H9 (cell line): ENCODE data around the gene DAPK1. TPM values are rescaled to one million over a fixed set of nuclear protein-coding genes. Genes with fewer than 3 reads are reported as not detected.

Experiments used
- DNase-seq: peaks from one replicate; pipeline ENCODE4 v3.0.0-alpha.2; 2017
- H2AFZ ChIP-seq: one replicate; pipeline ENCODE4 v1.6.1; 2013; ENCODE audit warnings: mild to moderate bottlenecking, low read length, control low read depth, moderate library complexity
- H2AK5ac ChIP-seq: 2 replicates; pipeline ENCODE4 v1.6.1; 2013; ENCODE audit warnings: low read length, control low read depth, mixed read lengths; ENCODE audit not compliant: insufficient read length
- H2BK120ac ChIP-seq: one replicate; pipeline ENCODE4 v1.6.1; 2013; ENCODE audit warnings: low read depth, mild to moderate bottlenecking, low read length, control low read depth, inconsistent platforms; ENCODE audit not compliant: poor library complexity, severe bottlenecking
- H2BK12ac ChIP-seq: 2 replicates; pipeline ENCODE4 v1.6.1; 2013; ENCODE audit warnings: low read length, control low read depth, mixed read lengths, low read depth; ENCODE audit not compliant: insufficient read length
- H2BK15ac ChIP-seq: 2 replicates; pipeline ENCODE4 v1.6.1; 2013; ENCODE audit warnings: low read depth, low read length, control low read depth
- H2BK20ac ChIP-seq: one replicate; pipeline ENCODE4 v1.6.1; 2013; ENCODE audit warnings: low read depth, mild to moderate bottlenecking, low read length, control low read depth, inconsistent platforms; ENCODE audit not compliant: poor library complexity, severe bottlenecking
- H2BK5ac ChIP-seq: 2 replicates; pipeline ENCODE4 v1.6.1; 2013; ENCODE audit warnings: low read length, control low read depth, mixed read lengths; ENCODE audit not compliant: insufficient read length
- H3K14ac ChIP-seq: 2 replicates; pipeline ENCODE4 v1.6.1; 2013; ENCODE audit warnings: low read length, control low read depth; ENCODE audit not compliant: insufficient read depth
- H3K18ac ChIP-seq: 2 replicates; pipeline ENCODE4 v1.6.1; 2013; ENCODE audit warnings: low read depth, mild to moderate bottlenecking, mixed read lengths, low read length, control low read depth; ENCODE audit not compliant: insufficient read length
- H3K23ac ChIP-seq: 2 replicates; pipeline ENCODE4 v1.6.1; 2013; ENCODE audit warnings: low read length, control low read depth, mixed read lengths, low read depth; ENCODE audit not compliant: insufficient read length
- H3K23me2 ChIP-seq: 2 replicates; pipeline ENCODE4 v1.6.1; 2013; ENCODE audit warnings: low read depth, mild to moderate bottlenecking, mixed read lengths, low read length, control low read depth; ENCODE audit not compliant: insufficient read length, poor library complexity, severe bottlenecking
- H3K27ac ChIP-seq: 2 replicates; pipeline ENCODE4 v1.5.1; 2013; ENCODE audit warnings: low read length, control low read depth, mixed read lengths, low read depth; ENCODE audit not compliant: insufficient read length
- H3K27me3 ChIP-seq: 2 replicates; pipeline ENCODE4 v1.6.1; 2013; ENCODE audit warnings: low read length, control low read depth, inconsistent platforms; ENCODE audit not compliant: insufficient read depth
- H3K4ac ChIP-seq: 2 replicates; pipeline ENCODE4 v1.6.1; 2013; ENCODE audit warnings: low read depth, mild to moderate bottlenecking, control low read depth, inconsistent platforms, low read length, moderate library complexity
- H3K4me1 ChIP-seq: 2 replicates; pipeline ENCODE4 v1.6.1; 2013; ENCODE audit warnings: low read length, control low read depth, inconsistent platforms; ENCODE audit not compliant: insufficient read depth
- H3K4me2 ChIP-seq: 2 replicates; pipeline ENCODE4 v1.6.1; 2013; ENCODE audit warnings: low read length, control low read depth, mixed read lengths; ENCODE audit not compliant: insufficient read length, insufficient read depth
- H3K56ac ChIP-seq: 2 replicates; pipeline ENCODE4 v1.6.1; 2013; ENCODE audit warnings: low read depth, mild to moderate bottlenecking, mixed read lengths, low read length, control low read depth; ENCODE audit not compliant: insufficient read length
- H3K79me1 ChIP-seq: 2 replicates; pipeline ENCODE4 v1.6.1; 2013; ENCODE audit warnings: low read depth, mild to moderate bottlenecking, moderate library complexity, low read length, control low read depth, inconsistent platforms; ENCODE audit not compliant: insufficient read depth, poor library complexity, severe bottlenecking
- H3K79me2 ChIP-seq: 2 replicates; pipeline ENCODE4 v1.6.1; 2013; ENCODE audit warnings: low read length, control low read depth, inconsistent platforms; ENCODE audit not compliant: insufficient read depth
- H3K9ac ChIP-seq: 2 replicates; pipeline ENCODE4 v1.6.1; 2013; ENCODE audit warnings: low read length, control low read depth, mixed read lengths; ENCODE audit not compliant: insufficient read length; ENCODE audit errors: extremely low read depth
- H3K9me3 ChIP-seq: one replicate; pipeline ENCODE4 v1.6.1; 2013; ENCODE audit warnings: low read depth, low read length, inconsistent platforms; ENCODE audit not compliant: control insufficient read depth
- H3T11ph ChIP-seq: one replicate; pipeline ENCODE4 v1.6.1; 2013; ENCODE audit warnings: mild to moderate bottlenecking, low read length, control low read depth, inconsistent platforms
- H4K20me1 ChIP-seq: one replicate; pipeline ENCODE4 v1.6.1; 2013; ENCODE audit not compliant: control insufficient read depth, insufficient read length, insufficient read depth
- H4K5ac ChIP-seq: 2 replicates; pipeline ENCODE4 v1.6.1; 2013; ENCODE audit warnings: low read depth, mild to moderate bottlenecking, mixed read lengths, low read length, control low read depth; ENCODE audit not compliant: insufficient read length
- H4K8ac ChIP-seq: replicated peaks from 2 replicates; pipeline ENCODE4 v1.6.1; 2013; ENCODE audit warnings: low read length, control low read depth, mixed read lengths, low read depth; ENCODE audit not compliant: insufficient read length
- H4K91ac ChIP-seq: 2 replicates; pipeline ENCODE4 v1.6.1; 2013; ENCODE audit warnings: low read depth, mild to moderate bottlenecking, moderate library complexity, mixed read lengths, low read length, control low read depth; ENCODE audit not compliant: insufficient read length
- H3K27ac Mint-ChIP-seq, 3 experiments: 2 replicates in 2 of 3; 3 replicates in 1 of 3; pipeline ENCODE4 v1.8.0; 2020 to 2021; ENCODE audit warnings: mixed read lengths in 3 of 3, mild to moderate bottlenecking in 1 of 3, moderate library complexity in 1 of 3
- H3K27me3 Mint-ChIP-seq: 2 replicates; pipeline ENCODE4 v1.8.0; 2021; ENCODE audit warnings: low read depth, mild to moderate bottlenecking, moderate library complexity, mixed read lengths
- H3K36me3 Mint-ChIP-seq, 3 experiments: 2 replicates in 2 of 3; 3 replicates in 1 of 3; pipeline ENCODE4 v1.8.0; 2020 to 2021; ENCODE audit warnings: low read depth in 3 of 3, mixed read lengths in 3 of 3; ENCODE audit not compliant: insufficient read depth in 1 of 3
- H3K4me1 Mint-ChIP-seq, 2 experiments: 2 replicates each; pipeline ENCODE4 v1.8.0; 2020; ENCODE audit warnings: mixed read lengths in 2 of 2
- H3K4me3 Mint-ChIP-seq, 2 experiments: 2 replicates in 1 of 2; 3 replicates in 1 of 2; pipeline ENCODE4 v1.8.0; 2020 to 2021; ENCODE audit warnings: mild to moderate bottlenecking in 2 of 2, mixed read lengths in 2 of 2, moderate library complexity in 1 of 2
- H3K9me3 Mint-ChIP-seq, 2 experiments: 2 replicates in 1 of 2; 3 replicates in 1 of 2; pipeline ENCODE4 v1.8.0; 2020; ENCODE audit warnings: mild to moderate bottlenecking in 2 of 2, mixed read lengths in 2 of 2, moderate library complexity in 1 of 2
- WGBS: extraction: QIAGEN DNeasy Blood & Tissue Kit; methylation state at CpG from one replicate; pipeline ENCODE4 v1.1.7; 2013; ENCODE audit warnings: missing lambda C conversion rate, low lambda C conversion rate, mixed read lengths; ENCODE audit not compliant: insufficient read length; ENCODE audit errors: extremely low coverage; 5-methylcytosine and 5-hydroxymethylcytosine counted together
- total RNA-seq: library from RNA; stranded (reverse); gene quantifications from 2 replicates; pipeline ENCODE4 v1.2.1, GENCODE V29; 2021
- TF ChIP-seq, protein P1 (sequence below): fragments of 200-600 bp; sonication (generic); conservative IDR thresholded peaks from 3 replicates; pipeline ENCODE4 v1.8.0; 2021; ENCODE audit warnings: antibody characterized with exemption, mild to moderate bottlenecking

DAPK1 gene
- total RNA-seq, 1 experiment from 2014 or later, result 79.4 TPM

DNA sequence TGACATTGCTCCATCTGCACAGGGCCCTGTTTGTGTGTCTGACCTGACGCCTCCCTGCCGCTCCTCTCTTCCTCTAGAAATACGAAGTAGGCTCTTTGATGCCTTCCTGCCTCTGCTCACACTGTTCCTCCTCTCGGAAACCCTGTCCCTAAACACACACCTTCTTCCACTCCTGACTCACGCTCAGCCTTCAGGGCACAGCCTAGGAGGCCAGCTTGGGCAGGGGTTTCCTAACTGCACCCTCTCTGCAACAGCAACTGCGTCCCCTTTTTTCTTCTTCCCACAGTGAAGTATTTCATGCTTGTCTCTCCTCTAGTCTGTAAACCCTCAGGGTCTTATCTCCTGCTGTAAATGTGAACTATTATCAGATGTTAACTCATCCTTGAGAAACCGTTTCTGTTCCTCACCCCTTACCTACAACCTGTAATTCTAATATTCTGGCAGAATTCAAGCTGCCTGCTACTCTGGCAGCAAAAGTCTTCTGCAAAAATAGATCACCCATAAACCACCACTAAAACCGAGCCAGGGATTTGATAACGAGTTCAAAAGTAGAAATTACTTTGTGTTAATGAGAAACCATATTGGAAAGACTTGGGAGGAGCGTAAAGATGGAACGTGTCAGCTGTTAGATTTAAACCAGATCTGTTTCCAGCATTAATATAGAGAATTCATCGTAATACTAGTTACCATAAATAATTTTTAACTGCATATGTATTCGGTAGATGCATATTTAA is 100.2 kb downstream of the DAPK1 start:
- Histone ChIP-seq H2BK120ac (no peak overlapping the region), H3K27ac (no peak overlapping the region), H3K79me2 (peaks cover 2% of the 10 kb centered on the region; the same call in 1 of the 2 replicates), H4K91ac (no peak overlapping the region), H4K20me1 (no peaks in the 10 kb centered on the region), H2BK12ac (no peak overlapping the region), H4K8ac (no peak overlapping the region), H3K9me3 (no peaks in the 10 kb centered on the region), H3K56ac (no peak overlapping the region), H3K4ac (no peak overlapping the region), H2AK5ac (no peak overlapping the region), H2AFZ (no peak overlapping the region), H3K14ac (no peak overlapping the region), H3K27me3 (no peaks in the 10 kb centered on the region), H3T11ph (no peak overlapping the region), H3K9ac (no peak overlapping the region), H3K4me1 (peaks cover 8% of the 10 kb centered on the region; the same call in 1 of the 2 replicates), H2BK20ac (no peak overlapping the region), H4K5ac (no peak overlapping the region), H3K79me1 (peaks cover 3% of the 10 kb centered on the region), H3K4me2 (no peak overlapping the region), H2BK15ac (no peak overlapping the region), H2BK5ac (no peak overlapping the region), H3K23me2 (no peaks in the 10 kb centered on the region), H3K23ac (no peak overlapping the region), H3K18ac (no peak overlapping the region)
- peak overlapping the region; percentile 62 to 88 (median 72); a peak in 5 of 7 replicates for H3K27ac Mint-ChIP-seq
- H3K4me1 Mint-ChIP-seq, result peaks cover 46 to 62% of the 10 kb centered on the region in 2 experiments
- no peaks in the 10 kb centered on the region for H3K27me3 Mint-ChIP-seq
- no peak overlapping the region for H3K4me3 Mint-ChIP-seq
- TF ChIP-seq, protein P1, sequence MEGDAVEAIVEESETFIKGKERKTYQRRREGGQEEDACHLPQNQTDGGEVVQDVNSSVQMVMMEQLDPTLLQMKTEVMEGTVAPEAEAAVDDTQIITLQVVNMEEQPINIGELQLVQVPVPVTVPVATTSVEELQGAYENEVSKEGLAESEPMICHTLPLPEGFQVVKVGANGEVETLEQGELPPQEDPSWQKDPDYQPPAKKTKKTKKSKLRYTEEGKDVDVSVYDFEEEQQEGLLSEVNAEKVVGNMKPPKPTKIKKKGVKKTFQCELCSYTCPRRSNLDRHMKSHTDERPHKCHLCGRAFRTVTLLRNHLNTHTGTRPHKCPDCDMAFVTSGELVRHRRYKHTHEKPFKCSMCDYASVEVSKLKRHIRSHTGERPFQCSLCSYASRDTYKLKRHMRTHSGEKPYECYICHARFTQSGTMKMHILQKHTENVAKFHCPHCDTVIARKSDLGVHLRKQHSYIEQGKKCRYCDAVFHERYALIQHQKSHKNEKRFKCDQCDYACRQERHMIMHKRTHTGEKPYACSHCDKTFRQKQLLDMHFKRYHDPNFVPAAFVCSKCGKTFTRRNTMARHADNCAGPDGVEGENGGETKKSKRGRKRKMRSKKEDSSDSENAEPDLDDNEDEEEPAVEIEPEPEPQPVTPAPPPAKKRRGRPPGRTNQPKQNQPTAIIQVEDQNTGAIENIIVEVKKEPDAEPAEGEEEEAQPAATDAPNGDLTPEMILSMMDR, result no peak
- no peaks in the 10 kb centered on the region for H3K36me3 Mint-ChIP-seq
- no peak for DNase-seq
- no peaks in the 10 kb centered on the region for H3K9me3 Mint-ChIP-seq
- WGBS, result no CpG with 5 or more reads among the region's 13 CpGs
